ENCODE data around the gene CMSS1.
"Not testable (repeated sequence)": the region's sequence is repeated elsewhere in the genome, so short reads cannot be mapped to it uniquely, and the experiment has no call there.

CMSS1 gene

GRCh38 chr3:100027321-100027720 is 209.7 kb downstream of the CMSS1 start:
- DNase-seq (ENCODE audit: low read depth): no peak

GRCh38 chr3:100029052-100029451 is 211.4 kb downstream of the CMSS1 start:
- DNase-seq (ENCODE audit: low read depth): no peak

DNA sequence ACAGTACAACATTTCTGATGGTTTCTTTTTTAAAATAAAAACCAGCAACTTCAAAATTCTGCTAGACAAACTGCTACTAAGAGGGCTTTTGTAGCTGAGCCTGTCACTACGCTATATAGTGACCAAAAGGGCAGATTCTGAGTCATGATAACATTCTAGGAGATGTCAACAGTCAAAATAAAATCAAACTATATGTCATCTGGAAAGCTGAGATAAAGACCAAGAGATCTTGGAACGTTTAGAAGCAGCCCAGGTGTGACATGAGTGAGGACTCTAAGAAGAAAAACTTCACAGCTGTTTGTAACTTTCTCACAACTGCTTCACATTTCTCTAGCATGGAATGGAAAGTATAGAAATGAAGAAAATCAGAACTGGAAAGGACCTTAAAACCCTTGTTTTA is 212.0 kb downstream of the CMSS1 start:
- no peak for DNase-seq (ENCODE audit: low read depth)

- no peak for DNase-seq (ENCODE audit: low read depth)
These were observed 212.7 kb downstream of the CMSS1 start for GRCh38 chr3:100030346-100030745.

DNA sequence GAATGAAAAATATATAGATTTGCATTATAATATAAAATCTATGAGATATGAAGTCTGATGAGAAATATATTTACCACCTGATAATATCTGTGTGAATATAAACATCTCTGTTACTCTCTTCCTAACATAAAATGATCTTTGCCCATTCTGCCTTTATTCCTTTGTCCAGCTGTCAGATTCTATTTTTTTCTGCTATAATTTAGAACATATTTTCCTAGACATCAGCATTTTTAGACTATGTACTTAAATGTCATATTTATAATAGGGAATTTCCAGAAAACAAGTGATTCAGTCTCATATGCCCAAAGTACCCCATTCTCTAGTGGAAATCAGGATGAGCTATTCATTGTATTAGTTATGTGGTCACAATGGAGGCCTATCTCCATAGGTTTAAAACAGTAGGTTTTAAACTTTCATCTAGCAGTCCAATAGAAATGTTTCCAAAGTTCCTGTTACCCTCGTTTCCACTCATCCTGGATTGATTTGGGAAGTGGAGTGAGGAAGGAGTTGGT is 213.3 kb downstream of the CMSS1 start:
- DNase-seq (ENCODE audit: low read depth): no peak

DNA sequence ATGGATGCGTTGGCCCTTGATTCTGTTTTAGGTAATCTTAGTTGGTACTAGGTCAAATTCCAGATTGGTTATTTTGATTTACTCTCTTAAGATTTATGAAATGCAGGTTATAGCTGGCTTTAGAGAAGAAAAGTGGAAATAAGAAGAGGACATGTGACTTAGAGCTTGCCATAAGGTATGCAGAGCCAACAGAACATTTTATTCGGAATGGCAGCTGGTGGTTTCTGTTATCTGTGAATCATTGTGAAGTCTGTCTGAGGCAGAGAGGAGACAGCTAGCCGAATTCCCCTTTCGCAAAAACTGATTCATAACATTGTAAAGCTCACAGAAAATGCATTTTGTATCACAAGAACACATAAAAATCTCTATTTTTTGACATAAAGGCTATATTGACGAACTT is 214.6 kb downstream of the CMSS1 start:
- DNase-seq (ENCODE audit: low read depth): peak; percentile 94

GRCh38 chr3:100033184-100033583 is 215.5 kb downstream of the CMSS1 start:
- peak; percentile 92 for DNase-seq (ENCODE audit: low read depth)

DNA sequence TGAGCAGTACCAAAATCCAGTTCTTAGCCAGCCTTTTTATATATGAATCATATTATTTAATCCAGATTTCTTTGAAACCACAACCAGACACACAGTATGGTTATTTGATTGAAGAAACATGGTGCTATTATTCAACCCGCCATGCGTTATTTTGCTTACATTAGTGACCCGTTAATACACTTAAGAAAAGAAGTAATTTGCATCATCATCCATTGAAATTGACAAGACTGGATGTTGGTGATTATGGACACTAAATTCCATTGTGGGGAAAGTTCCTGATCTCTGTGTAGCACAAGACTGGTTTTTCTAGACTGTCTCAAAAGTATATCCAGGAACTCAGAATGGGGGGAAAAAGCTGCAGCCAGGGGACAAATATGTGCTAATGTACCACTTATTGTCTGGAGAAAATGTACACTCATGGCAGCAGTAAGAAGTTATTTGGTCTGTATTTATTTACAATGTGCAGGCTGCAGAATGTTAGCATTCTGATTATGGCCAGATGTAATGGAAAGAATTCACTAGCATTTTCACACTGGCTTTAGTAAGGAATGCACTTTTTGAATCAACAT is 216.3 kb downstream of the CMSS1 start:
- DNase-seq (ENCODE audit: low read depth): no peak

DNA sequence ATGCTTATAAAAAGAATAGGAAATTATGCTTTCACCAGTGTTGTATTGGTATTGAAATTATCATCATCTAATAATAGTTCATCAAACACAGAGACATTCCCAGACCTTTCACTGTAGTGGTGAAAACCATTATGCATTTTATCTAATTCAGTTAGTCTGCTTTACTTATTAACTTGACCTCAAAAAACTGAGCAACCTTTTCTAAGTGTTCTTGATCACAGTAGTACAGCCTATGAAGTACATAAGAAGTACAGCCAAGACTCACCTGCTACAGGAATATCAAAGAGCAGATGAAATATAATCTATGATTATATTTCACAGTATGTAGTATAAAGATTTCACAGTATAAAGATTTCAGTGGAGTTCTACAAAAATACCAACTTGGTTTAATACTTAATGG is 221.4 kb downstream of the CMSS1 start:
- DNase-seq (ENCODE audit: low read depth): no peak

DNA sequence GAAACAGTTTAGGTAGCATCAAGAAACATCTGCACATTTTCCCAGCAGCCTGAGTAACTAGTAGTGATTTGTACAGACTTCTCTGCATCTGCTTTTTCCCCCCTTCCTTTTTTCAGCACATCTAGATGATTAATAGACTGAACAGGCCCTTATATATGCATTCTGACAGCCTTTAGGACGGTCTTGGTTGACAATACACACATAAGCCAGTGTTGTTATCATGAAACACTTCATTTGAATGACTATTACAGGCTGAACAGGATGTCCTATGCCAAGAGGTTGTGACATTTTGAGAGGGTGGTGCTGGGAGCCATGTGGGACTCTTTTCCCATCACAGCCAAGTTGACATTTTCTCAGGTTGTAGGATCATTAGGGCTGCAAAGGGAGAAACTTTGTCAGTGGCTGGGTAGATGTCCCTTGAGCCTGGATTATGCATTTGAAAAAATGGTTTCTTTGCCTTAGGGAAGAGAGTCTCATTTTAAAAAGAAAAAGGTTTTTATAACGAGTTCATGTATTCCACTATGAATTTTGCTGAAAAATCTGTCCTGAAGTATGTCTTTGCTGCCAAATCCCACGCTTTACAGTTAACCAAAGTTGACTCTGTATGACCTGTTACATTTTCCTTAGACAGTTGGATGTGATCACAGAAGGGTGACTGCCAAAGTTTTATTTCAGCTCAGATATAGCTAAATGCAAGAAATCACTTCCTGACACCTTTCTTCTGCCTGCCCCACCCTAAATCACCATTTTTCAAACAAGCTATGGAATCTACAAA is 223.0 kb downstream of the CMSS1 start:
- DNase-seq (ENCODE audit: low read depth): no peak

DNA sequence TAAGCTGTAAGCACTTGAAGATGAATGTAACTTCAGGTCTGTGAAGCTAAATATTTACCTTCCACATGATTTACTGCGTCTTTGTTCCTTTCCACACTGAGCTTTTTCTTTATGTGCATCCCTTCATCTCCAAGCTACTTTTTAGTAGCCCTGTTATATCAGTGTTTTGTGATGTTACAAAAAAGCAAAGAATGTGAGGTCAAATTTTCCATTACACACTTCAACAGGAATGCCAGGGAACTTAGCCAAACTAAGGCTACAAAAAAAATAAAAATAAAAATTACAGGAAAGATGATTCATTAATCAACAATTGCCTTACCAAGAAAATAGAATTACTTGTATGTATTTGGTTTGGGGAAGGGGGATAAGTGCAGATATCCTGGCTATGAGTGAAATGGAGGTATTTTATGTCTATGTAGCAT is 223.7 kb downstream of the CMSS1 start:
- DNase-seq (ENCODE audit: low read depth): no peak

DNA sequence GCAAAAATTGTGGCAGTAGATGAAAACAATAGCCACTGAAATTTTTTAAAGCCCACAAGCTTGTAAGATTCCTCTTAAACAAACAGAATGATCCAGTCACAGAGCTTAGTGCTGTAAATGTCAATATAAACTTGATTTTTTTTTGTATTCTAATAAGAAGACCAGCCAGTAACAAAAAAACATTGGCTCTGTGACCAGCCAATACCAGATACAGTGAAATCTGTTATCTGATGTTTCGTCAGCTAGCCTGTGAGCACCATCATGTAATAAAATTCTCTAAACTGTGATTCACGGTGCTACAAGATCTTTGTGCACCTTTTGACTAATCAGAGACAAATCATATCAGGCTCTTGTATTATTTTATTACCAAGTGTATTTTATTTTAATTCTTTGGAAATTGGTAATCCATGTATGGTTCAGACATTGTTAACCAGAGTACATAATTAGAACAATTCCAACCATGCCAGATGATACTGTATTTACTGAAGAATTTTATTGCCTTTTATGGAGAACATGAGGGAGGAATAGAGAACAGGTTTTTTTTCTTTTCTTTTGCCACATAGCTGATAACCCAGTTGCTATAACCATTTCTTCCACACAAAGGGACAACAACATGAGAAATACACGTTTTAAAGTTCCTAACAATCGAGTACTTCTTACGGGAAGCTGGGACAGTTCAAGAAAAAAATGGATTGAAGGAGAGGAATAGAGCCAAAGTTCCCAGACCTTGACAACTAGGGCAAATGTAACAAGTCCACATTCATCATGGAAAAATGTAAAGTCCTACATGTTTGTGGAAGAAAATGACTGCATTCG is 224.7 kb downstream of the CMSS1 start:
- peak; percentile 93 for DNase-seq (ENCODE audit: low read depth)

GRCh38 chr3:100043271-100043670 is 225.6 kb downstream of the CMSS1 start:
- no peak for DNase-seq (ENCODE audit: low read depth)

GRCh38 chr3:100044369-100044768 is 226.7 kb downstream of the CMSS1 start:
- no peak for DNase-seq (ENCODE audit: low read depth)

DNA sequence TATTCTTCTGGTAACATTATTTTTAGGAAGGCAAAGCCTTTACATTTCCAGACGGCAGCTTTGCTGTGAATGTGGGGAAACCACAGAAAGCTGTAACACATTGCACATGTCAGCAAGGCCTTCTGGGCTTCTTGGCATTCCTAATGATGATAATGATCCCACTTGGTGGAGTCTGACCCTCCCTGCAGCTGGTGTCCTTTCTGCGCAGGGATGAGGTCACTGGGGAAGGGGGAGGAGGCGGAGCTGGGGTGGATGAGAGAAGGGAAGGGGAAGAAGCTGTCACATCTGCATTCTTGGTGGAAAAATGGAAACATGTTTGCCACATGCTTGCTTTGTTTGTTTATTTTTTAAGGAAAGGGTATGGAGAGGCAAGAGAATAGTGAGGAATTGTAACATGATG is 228.0 kb downstream of the CMSS1 start:
- DNase-seq (ENCODE audit: low read depth): peak; percentile 99

GRCh38 chr3:100046986-100047385 is 229.3 kb downstream of the CMSS1 start:
- no peak for DNase-seq (ENCODE audit: low read depth)

DNA sequence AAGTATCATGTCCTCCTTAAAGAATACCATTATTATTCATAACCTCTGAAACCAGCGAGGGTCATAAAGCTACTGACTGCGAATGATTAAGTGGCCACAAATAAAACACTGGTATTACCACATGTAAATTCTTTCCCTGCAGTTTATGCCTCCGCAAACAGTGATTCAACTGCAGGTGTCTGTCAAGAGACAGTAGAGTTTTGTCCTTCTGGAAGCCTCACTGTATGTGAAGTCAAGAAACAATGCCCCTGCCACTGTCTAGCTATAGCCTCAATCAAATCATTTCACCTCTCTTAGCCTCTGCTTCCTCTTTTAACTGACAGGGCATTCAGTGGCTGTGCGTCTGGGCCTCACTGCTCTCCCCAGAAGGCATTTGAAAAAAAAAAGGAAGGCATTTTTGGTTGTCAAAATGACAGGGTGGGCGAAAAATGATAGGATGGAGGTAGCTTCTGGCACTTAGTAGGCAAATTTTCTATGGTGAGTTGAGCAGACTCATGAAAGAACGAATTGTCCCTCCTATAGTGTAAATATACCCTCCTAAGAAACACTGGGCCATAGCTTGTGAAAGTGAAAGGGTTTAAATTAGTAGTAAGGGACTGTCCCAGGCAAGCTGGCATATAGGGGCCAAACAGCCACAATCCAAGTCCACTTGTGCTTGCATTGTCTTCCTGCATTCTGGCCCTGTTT is 229.9 kb downstream of the CMSS1 start:
- DNase-seq (ENCODE audit: low read depth): peak; percentile 92

GRCh38 chr3:100048248-100048647 is 230.6 kb downstream of the CMSS1 start:
- DNase-seq (ENCODE audit: low read depth): no peak

GRCh38 chr3:100051513-100051912 is 233.9 kb downstream of the CMSS1 start:
- not testable (repeated sequence) for DNase-seq (ENCODE audit: low read depth)

GRCh38 chr3:100053951-100054620 is 236.4 kb downstream of the CMSS1 start:
- DNase-seq (ENCODE audit: low read depth): no peak

GRCh38 chr3:100057716-100058575 is 240.3 kb downstream of the CMSS1 start:
- DNase-seq (ENCODE audit: low read depth): no peak

All from non-pigmented ciliary epithelial cell (primary cell).